ENCODE measurements around the gene DARS1. TPM values are rescaled to one million over a fixed set of nuclear protein-coding genes. Genes with fewer than 3 reads are reported as not detected.
A peak's percentile ranks its signal among the peaks of the same experiment; 100 is the strongest.

The DARS1 gene
- total RNA-seq (ENCODE audit: unreplicated experiment): 82.9 TPM
- long read RNA-seq, transcript DARS-201 (16 exons, 2,361 nt): major isoform, 153 of 175 reads
- long read RNA-seq, partial matches to known transcripts: 8 of 175 reads
- long read RNA-seq, other reads (novel, unspliced or antisense): 14 of 175 reads

DNA sequence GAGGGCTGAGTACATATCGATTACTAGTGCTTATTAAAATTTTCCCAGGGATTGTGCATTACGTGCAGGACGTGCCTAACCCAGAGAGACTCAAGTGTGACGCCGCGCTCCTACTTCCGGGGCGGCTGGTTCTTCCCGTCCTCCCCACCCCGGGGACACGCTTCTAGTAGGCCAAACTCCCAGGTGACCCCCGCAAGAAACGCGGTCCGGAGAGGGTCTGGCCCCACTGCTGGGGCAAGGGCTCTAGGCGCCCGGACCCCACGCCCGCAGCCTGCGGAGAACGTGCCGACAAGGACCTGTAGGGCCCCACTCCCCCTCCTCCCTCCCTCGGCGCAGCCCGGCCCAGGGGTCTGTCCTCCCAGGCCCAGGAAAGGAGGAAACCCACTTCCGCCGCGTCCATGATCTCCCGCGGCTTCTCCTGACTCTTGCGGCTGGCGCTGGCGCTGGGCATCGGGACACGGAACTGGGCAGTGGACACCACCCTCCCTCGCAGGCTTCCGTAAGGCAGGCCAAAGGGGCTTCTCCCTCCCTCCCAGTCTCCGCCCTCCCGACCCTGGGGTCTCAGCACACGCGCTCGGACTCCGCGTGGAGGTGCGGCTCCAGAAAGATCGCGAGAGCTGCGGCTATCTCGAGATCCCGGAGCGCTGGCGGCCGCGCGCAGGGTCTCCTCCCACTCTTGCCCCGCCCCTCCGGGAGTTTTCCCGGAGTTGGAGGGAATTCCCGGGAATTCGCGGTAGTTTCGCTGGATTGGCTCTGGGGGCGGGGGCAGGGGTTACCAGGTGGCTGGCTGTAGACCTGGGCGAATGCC, at the start of gene DARS1:
TSS of gene DARS1 (minus strand) at position 609 of the 808 bp plus-strand sequence. CDS start at position 451, 158 bp downstream.
- H3K36me3 Mint-ChIP-seq (ENCODE audit: low read depth, unreplicated experiment): peaks cover 9% of the 10 kb centered on the region
- TF ChIP-seq, protein P1, sequence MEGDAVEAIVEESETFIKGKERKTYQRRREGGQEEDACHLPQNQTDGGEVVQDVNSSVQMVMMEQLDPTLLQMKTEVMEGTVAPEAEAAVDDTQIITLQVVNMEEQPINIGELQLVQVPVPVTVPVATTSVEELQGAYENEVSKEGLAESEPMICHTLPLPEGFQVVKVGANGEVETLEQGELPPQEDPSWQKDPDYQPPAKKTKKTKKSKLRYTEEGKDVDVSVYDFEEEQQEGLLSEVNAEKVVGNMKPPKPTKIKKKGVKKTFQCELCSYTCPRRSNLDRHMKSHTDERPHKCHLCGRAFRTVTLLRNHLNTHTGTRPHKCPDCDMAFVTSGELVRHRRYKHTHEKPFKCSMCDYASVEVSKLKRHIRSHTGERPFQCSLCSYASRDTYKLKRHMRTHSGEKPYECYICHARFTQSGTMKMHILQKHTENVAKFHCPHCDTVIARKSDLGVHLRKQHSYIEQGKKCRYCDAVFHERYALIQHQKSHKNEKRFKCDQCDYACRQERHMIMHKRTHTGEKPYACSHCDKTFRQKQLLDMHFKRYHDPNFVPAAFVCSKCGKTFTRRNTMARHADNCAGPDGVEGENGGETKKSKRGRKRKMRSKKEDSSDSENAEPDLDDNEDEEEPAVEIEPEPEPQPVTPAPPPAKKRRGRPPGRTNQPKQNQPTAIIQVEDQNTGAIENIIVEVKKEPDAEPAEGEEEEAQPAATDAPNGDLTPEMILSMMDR (IDR thresholded peaks at IDR 0.05; ENCODE audit: unreplicated experiment): no peak
- H3K27ac Mint-ChIP-seq (ENCODE audit: unreplicated experiment): peak within 1 kb of the TSS; percentile 96
- peak within 1 kb of the TSS; percentile 95 for H3K4me3 Mint-ChIP-seq (ENCODE audit: unreplicated experiment)
- no peaks in the 10 kb centered on the region for H3K9me3 Mint-ChIP-seq (ENCODE audit: unreplicated experiment)
- H3K27me3 Mint-ChIP-seq (ENCODE audit: unreplicated experiment): peaks cover 4% of the 10 kb centered on the region
- peaks cover 23% of the 10 kb centered on the region for H3K4me1 Mint-ChIP-seq (ENCODE audit: unreplicated experiment)
- DNase-seq (ENCODE audit: low spot score): peak; percentile 96

GRCh38 chr2:136034629-136035028, 49.2 kb upstream of the DARS1 start:
- DNase-seq (ENCODE audit: low spot score): no peak
- Mint-ChIP-seq H3K9me3 (ENCODE audit: unreplicated experiment) (no peaks in the 10 kb centered on the region), H3K27ac (ENCODE audit: unreplicated experiment) (no peak overlapping the region), H3K4me3 (ENCODE audit: unreplicated experiment) (no peak overlapping the region), H3K36me3 (ENCODE audit: low read depth, unreplicated experiment) (no peaks in the 10 kb centered on the region), H3K4me1 (ENCODE audit: unreplicated experiment) (peaks cover 32% of the 10 kb centered on the region), H3K27me3 (ENCODE audit: unreplicated experiment) (peaks cover 2% of the 10 kb centered on the region)
- TF ChIP-seq, protein P1 (IDR thresholded peaks at IDR 0.05; ENCODE audit: unreplicated experiment): no peak

DNA sequence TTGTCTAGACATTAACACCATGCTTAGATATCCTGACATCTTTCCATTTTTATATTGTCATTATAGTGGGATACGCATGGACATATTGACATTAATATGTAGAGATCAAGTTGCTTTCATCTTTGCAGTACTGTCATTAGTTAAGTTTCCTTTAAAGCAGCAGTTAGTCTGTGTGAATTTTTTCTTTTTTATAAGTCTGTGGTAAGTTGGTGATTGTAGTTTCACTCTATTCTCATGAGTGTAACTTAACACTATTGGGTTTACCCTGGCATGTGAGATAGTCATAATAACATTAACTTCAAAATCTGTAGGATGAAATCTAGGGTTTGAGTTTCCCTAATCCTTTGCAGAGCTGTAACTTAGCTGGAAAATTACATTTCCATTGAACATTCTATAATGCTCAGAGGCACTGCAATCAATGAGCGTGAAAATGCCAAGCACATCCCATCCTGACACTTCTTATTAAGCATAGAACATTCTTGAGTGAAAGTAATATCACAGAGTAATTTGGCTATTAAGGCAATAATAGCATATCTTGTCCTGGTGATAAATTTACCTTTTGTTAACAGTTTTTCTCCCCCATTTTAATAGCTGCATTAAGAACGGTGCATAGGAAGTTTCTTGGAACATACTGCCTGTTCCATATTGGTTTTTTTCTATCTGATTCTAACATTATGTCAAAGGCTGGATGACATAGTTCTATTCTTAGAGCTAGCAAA, 47.5 kb upstream of the DARS1 start:
- H3K27ac Mint-ChIP-seq (ENCODE audit: unreplicated experiment): peak overlapping the region; percentile 96
- TF ChIP-seq, protein P1 (IDR thresholded peaks at IDR 0.05; ENCODE audit: unreplicated experiment): no peak

GRCh38 chr2:136032192-136032591, 46.8 kb upstream of the DARS1 start:
- no peak for DNase-seq (ENCODE audit: low spot score)
- H3K4me1 Mint-ChIP-seq (ENCODE audit: unreplicated experiment): peaks cover 39% of the 10 kb centered on the region
- H3K27me3 Mint-ChIP-seq (ENCODE audit: unreplicated experiment): peaks cover 3% of the 10 kb centered on the region
- H3K36me3 Mint-ChIP-seq (ENCODE audit: low read depth, unreplicated experiment): no peaks in the 10 kb centered on the region
- H3K9me3 Mint-ChIP-seq (ENCODE audit: unreplicated experiment): no peaks in the 10 kb centered on the region
- no peak overlapping the region for H3K4me3 Mint-ChIP-seq (ENCODE audit: unreplicated experiment)
- TF ChIP-seq, protein P1 (IDR thresholded peaks at IDR 0.05; ENCODE audit: unreplicated experiment): no peak
- H3K27ac Mint-ChIP-seq (ENCODE audit: unreplicated experiment): peak overlapping the region; percentile 96

More for the DNA sequence above, 47.5 kb upstream of the DARS1 start:
- Mint-ChIP-seq H3K27me3 (ENCODE audit: unreplicated experiment) (peaks cover 3% of the 10 kb centered on the region), H3K36me3 (ENCODE audit: low read depth, unreplicated experiment) (no peaks in the 10 kb centered on the region), H3K4me3 (ENCODE audit: unreplicated experiment) (no peak overlapping the region), H3K4me1 (ENCODE audit: unreplicated experiment) (peaks cover 34% of the 10 kb centered on the region), H3K9me3 (ENCODE audit: unreplicated experiment) (no peaks in the 10 kb centered on the region)
- DNase-seq (ENCODE audit: low spot score): no peak

Data from endothelial cell (in vitro differentiated cells).